GM21576 (cell line): ENCODE data around the gene DIABLO.

Experiments used
- ATAC-seq: cut with Tn5 transposase; IDR thresholded peaks from one replicate; pipeline ENCODE4 v1.9.1; 2021; ENCODE audit warnings: mild to moderate bottlenecking, moderate library complexity; ENCODE audit not compliant: unreplicated experiment

Gene DIABLO

DNA sequence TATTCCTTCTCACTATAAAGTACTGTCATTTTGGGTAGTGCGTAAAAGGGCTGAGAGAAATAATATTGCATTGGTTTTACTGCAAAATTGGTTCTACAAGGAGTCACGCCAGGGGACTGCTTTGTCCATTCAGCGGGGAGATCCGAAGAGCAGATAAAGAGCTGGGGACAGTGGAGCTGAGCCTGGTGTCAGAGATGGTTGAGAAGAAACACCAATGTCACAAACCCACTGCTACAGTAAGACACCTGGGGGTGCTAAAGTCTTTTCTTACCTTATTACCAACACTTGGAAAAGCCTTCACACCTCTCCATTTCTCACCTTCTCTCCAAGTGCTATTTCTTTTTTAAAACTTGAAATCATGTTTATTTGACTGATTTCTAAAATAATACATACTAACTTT, 66.0 kb downstream of the DIABLO start:
- no peak for ATAC-seq

DNA sequence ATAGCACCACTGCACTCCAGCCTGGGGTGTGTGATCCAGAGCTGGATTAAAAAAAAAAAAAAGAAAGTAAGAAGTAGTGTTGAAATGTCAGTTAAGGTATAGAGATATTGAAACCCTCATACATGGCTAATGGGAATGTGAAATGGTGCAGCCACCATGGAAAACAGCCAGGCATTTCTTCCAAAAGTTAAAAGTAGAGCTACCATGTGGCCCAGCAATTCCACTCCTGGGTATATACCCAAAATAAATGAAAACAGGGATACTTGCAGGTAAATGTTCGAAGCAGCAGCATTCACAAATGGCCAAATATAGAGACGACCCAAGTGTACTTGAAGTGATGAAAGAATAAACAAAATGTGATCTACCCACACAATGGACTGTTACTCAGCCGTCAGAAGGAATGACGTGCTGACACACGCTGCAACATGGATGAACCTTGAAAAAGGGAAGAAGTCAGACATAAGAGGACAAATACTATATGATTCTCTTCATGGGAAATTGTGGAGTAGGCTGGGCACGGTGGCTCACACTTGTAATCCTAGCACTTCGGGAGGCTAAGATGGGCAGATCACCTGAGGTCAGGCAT, 67.1 kb downstream of the DIABLO start:
- no peak for ATAC-seq
